T-helper 2 cell treated with Interferon-gamma antibody and Interleukin-4, amounts not matched to agents 5 μg/mL and 100 μg/mL, for 36 hours (primary cell): ENCODE results near the gene H6PD.

ENCODE experiments used
- DNase-seq: peaks from one replicate; pipeline ENCODE4 v3.0.0; 2021; ENCODE audit warnings: low spot score
- H3K27ac Mint-ChIP-seq: one replicate; pipeline ENCODE4 v1.8.0; 2021; ENCODE audit warnings: mild to moderate bottlenecking, mixed read lengths
- H3K27me3 Mint-ChIP-seq: one replicate; pipeline ENCODE4 v1.8.0; 2021; ENCODE audit warnings: low read depth, mixed read lengths
- H3K36me3 Mint-ChIP-seq: one replicate; pipeline ENCODE4 v1.8.0; 2021; ENCODE audit warnings: low read depth, mixed read lengths
- H3K4me1 Mint-ChIP-seq: one replicate; pipeline ENCODE4 v1.8.0; 2021; ENCODE audit warnings: low read depth, mixed read lengths
- H3K4me3 Mint-ChIP-seq: one replicate; pipeline ENCODE4 v1.8.0; 2022; ENCODE audit warnings: mild to moderate bottlenecking, moderate library complexity, mixed read lengths
- H3K9me3 Mint-ChIP-seq: one replicate; pipeline ENCODE4 v1.8.0; 2021; ENCODE audit warnings: mixed read lengths

H6PD gene

GRCh38 chr1:9278116-9278515, 43.5 kb downstream of the H6PD start:
- H3K27ac Mint-ChIP-seq = no peak overlapping the region
- H3K27me3 Mint-ChIP-seq = no peaks in the 10 kb centered on the region
- H3K4me3 Mint-ChIP-seq = no peak overlapping the region
- peaks cover 4% of the 10 kb centered on the region for H3K36me3 Mint-ChIP-seq
- no peak for DNase-seq
- H3K4me1 Mint-ChIP-seq = peaks cover 51% of the 10 kb centered on the region
- H3K9me3 Mint-ChIP-seq = no peaks in the 10 kb centered on the region

- Mint-ChIP-seq H3K36me3 (peaks cover 4% of the 10 kb centered on the region), H3K4me1 (peaks cover 56% of the 10 kb centered on the region), H3K27me3 (no peaks in the 10 kb centered on the region), H3K27ac (peak overlapping the region; percentile 45), H3K4me3 (no peak overlapping the region), H3K9me3 (peaks cover under 1% of the 10 kb centered on the region)
- DNase-seq = no peak
Measured at GRCh38 chr1:9278585-9279153, 44.1 kb downstream of the H6PD start.

- Mint-ChIP-seq H3K27ac (peak overlapping the region; percentile 45), H3K36me3 (peaks cover 11% of the 10 kb centered on the region), H3K4me1 (peaks cover 62% of the 10 kb centered on the region), H3K9me3 (peaks cover 7% of the 10 kb centered on the region), H3K4me3 (peak overlapping the region; percentile 56), H3K27me3 (no peaks in the 10 kb centered on the region)
- DNase-seq = peak; percentile 68
Measured at GRCh38 chr1:9279172-9279840, 44.7 kb downstream of the H6PD start.

GRCh38 chr1:9280015-9280860, 45.7 kb downstream of the H6PD start:
- H3K4me1 Mint-ChIP-seq = peaks cover 68% of the 10 kb centered on the region
- peak overlapping the region; percentile 52 for H3K4me3 Mint-ChIP-seq
- H3K36me3 Mint-ChIP-seq = peaks cover 16% of the 10 kb centered on the region
- H3K27me3 Mint-ChIP-seq = no peaks in the 10 kb centered on the region
- no peak overlapping the region for H3K27ac Mint-ChIP-seq
- peaks cover 15% of the 10 kb centered on the region for H3K9me3 Mint-ChIP-seq
- DNase-seq = peak; percentile 80

- Mint-ChIP-seq H3K4me1 (peaks cover 61% of the 10 kb centered on the region), H3K27ac (no peak overlapping the region), H3K27me3 (no peaks in the 10 kb centered on the region), H3K4me3 (no peak overlapping the region), H3K36me3 (peaks cover 23% of the 10 kb centered on the region), H3K9me3 (peaks cover 21% of the 10 kb centered on the region)
- DNase-seq = no peak
Measured at GRCh38 chr1:9281071-9281827, 46.7 kb downstream of the H6PD start.

GRCh38 chr1:9281908-9282695, 47.5 kb downstream of the H6PD start:
- peaks cover 30% of the 10 kb centered on the region for H3K9me3 Mint-ChIP-seq
- peak overlapping the region; percentile 86 for H3K27ac Mint-ChIP-seq
- peaks cover 29% of the 10 kb centered on the region for H3K36me3 Mint-ChIP-seq
- DNase-seq = no peak
- H3K4me1 Mint-ChIP-seq = peaks cover 65% of the 10 kb centered on the region
- no peaks in the 10 kb centered on the region for H3K27me3 Mint-ChIP-seq
- peak overlapping the region; percentile 38 for H3K4me3 Mint-ChIP-seq

- peaks cover 35% of the 10 kb centered on the region for H3K9me3 Mint-ChIP-seq
- peak overlapping the region; percentile 86 for H3K27ac Mint-ChIP-seq
- no peak for DNase-seq
- H3K27me3 Mint-ChIP-seq = no peaks in the 10 kb centered on the region
- H3K4me1 Mint-ChIP-seq = peaks cover 67% of the 10 kb centered on the region
- peak overlapping the region; percentile 38 for H3K4me3 Mint-ChIP-seq
- peaks cover 34% of the 10 kb centered on the region for H3K36me3 Mint-ChIP-seq
Measured at GRCh38 chr1:9282696-9282955, 48.1 kb downstream of the H6PD start.

- peaks cover 60% of the 10 kb centered on the region for H3K4me1 Mint-ChIP-seq
- peak; percentile 51 for DNase-seq
Measured at GRCh38 chr1:9284061-9284460, 49.5 kb downstream of the H6PD start.

GRCh38 chr1:9286556-9286955, 52.0 kb downstream of the H6PD start:
- DNase-seq = no peak
- no peak overlapping the region for H3K4me3 Mint-ChIP-seq
- peaks cover 49% of the 10 kb centered on the region for H3K4me1 Mint-ChIP-seq
- H3K9me3 Mint-ChIP-seq = peaks cover 47% of the 10 kb centered on the region
- H3K27ac Mint-ChIP-seq = peak overlapping the region; percentile 11
- peaks cover 38% of the 10 kb centered on the region for H3K36me3 Mint-ChIP-seq
- no peaks in the 10 kb centered on the region for H3K27me3 Mint-ChIP-seq

More at GRCh38 chr1:9284061-9284460, 49.5 kb downstream of the H6PD start:
- H3K36me3 Mint-ChIP-seq = peaks cover 37% of the 10 kb centered on the region
- H3K4me3 Mint-ChIP-seq = peak overlapping the region; percentile 71
- H3K9me3 Mint-ChIP-seq = peaks cover 46% of the 10 kb centered on the region
- H3K27ac Mint-ChIP-seq = peak overlapping the region; percentile 86
- no peaks in the 10 kb centered on the region for H3K27me3 Mint-ChIP-seq

GRCh38 chr1:9289090-9289534, 54.5 kb downstream of the H6PD start:
- H3K4me3 Mint-ChIP-seq = no peak overlapping the region
- peaks cover 31% of the 10 kb centered on the region for H3K4me1 Mint-ChIP-seq
- peak; percentile 67 for DNase-seq
- H3K27me3 Mint-ChIP-seq = no peaks in the 10 kb centered on the region
- H3K27ac Mint-ChIP-seq = no peak overlapping the region
- H3K9me3 Mint-ChIP-seq = peaks cover 42% of the 10 kb centered on the region
- H3K36me3 Mint-ChIP-seq = peaks cover 33% of the 10 kb centered on the region

GRCh38 chr1:9289711-9290485, 55.3 kb downstream of the H6PD start:
- peak; percentile 33 for DNase-seq
- peak overlapping the region; percentile 32 for H3K27ac Mint-ChIP-seq

GRCh38 chr1:9291914-9292360, 57.4 kb downstream of the H6PD start:
- no peak for DNase-seq
- Mint-ChIP-seq H3K4me3 (peak overlapping the region; percentile 47), H3K27ac (no peak overlapping the region), H3K4me1 (peaks cover 18% of the 10 kb centered on the region), H3K9me3 (peaks cover 19% of the 10 kb centered on the region), H3K27me3 (no peaks in the 10 kb centered on the region), H3K36me3 (peaks cover 13% of the 10 kb centered on the region)

More at GRCh38 chr1:9289711-9290485, 55.3 kb downstream of the H6PD start:
- Mint-ChIP-seq H3K27me3 (no peaks in the 10 kb centered on the region), H3K36me3 (peaks cover 27% of the 10 kb centered on the region), H3K4me1 (peaks cover 24% of the 10 kb centered on the region), H3K9me3 (peaks cover 35% of the 10 kb centered on the region), H3K4me3 (no peak overlapping the region)
